Activated T-helper 1 cell treated with Interleukin-2 at 50 U/mL for 16 hours (primary cell): ENCODE results near the gene PCDHGC3.
"Not testable (repeated sequence)": the region's sequence is repeated elsewhere in the genome, so short reads cannot be mapped to it uniquely, and the experiment has no call there.

Experiments used
- DNase-seq: peaks from one replicate; pipeline ENCODE4 v3.0.0-alpha.2; 2020; ENCODE audit warnings: low read depth

Gene PCDHGC3

GRCh38 chr5:141475625-141476131 is at the start of gene PCDHGC3:
Gene PCDHGC3, plus strand, starts transcription at chr5:141475966. Its CDS starts 151 bp downstream, at chr5:141476117.
- DNase-seq, result no peak

- DNase-seq, result no peak
Measured at GRCh38 chr5:141427783-141428426, 47.9 kb upstream of the PCDHGC3 start.

DNA sequence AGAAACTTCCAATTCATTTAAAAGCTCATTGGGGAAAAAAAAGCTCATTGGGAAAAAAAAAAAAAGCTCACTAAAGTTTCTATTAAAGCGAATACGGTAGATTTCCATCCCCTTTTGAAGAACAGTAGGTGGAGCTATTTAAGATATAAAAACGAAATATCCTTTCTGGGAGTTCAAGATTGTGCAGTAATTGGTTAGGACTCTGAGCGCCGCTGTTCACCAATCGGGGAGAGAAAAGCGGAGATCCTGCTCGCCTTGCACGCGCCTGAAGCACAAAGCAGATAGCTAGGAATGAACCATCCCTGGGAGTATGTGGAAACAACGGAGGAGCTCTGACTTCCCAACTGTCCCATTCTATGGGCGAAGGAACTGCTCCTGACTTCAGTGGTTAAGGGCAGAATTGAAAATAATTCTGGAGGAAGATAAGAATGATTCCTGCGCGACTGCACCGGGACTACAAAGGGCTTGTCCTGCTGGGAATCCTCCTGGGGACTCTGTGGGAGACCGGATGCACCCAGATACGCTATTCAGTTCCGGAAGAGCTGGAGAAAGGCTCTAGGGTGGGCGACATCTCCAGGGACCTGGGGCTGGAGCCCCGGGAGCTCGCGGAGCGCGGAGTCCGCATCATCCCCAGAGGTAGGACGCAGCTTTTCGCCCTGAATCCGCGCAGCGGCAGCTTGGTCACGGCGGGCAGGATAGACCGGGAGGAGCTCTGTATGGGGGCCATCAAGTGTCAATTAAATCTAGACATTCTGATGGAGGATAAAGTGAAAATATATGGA is 45.2 kb upstream of the PCDHGC3 start, which contains the start of gene PCDHGA12:
Gene PCDHGA12, plus strand, starts transcription at position 176 of the 782 bp plus-strand sequence. Its CDS starts 253 bp downstream, at position 429.
- DNase-seq, result no peak

- DNase-seq, result no peak
Measured at GRCh38 chr5:141431286-141431685, 44.5 kb upstream of the PCDHGC3 start.

DNA sequence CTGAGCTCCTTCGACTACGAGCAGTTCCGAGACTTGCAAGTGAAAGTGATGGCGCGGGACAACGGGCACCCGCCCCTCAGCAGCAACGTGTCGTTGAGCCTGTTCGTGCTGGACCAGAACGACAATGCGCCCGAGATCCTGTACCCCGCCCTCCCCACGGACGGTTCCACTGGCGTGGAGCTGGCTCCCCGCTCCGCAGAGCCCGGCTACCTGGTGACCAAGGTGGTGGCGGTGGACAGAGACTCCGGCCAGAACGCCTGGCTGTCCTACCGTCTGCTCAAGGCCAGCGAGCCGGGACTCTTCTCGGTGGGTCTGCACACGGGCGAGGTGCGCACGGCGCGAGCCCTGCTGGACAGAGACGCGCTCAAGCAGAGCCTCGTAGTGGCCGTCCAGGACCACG is 43.5 kb upstream of the PCDHGC3 start:
- DNase-seq, result not testable (repeated sequence)

GRCh38 chr5:141432726-141433125 is 43.0 kb upstream of the PCDHGC3 start:
- DNase-seq, result not testable (repeated sequence)

GRCh38 chr5:141434006-141434405 is 41.8 kb upstream of the PCDHGC3 start:
- no peak for DNase-seq

DNA sequence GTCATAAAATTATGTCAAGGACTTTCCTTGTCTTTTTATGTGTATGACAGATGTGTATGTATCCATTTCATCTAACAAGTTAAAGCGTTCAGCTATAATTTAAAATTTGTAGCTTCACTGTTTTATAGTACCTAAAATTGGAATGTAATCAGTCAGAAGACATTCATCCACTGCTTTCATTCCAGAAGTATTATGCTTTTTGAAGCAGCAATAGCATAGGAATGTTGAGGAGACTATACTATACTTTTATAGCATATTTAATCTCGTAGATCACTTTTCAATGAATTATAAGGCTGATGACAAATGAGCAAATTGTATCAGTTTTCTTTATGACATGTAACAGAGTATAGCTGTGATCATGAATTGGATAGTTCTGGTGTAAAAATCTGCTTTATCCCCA is 38.5 kb upstream of the PCDHGC3 start:
- DNase-seq, result no peak

GRCh38 chr5:141439411-141440141 is 36.2 kb upstream of the PCDHGC3 start:
- DNase-seq, result no peak

- DNase-seq, result no peak
Measured at GRCh38 chr5:141440341-141440740, 35.4 kb upstream of the PCDHGC3 start.

DNA sequence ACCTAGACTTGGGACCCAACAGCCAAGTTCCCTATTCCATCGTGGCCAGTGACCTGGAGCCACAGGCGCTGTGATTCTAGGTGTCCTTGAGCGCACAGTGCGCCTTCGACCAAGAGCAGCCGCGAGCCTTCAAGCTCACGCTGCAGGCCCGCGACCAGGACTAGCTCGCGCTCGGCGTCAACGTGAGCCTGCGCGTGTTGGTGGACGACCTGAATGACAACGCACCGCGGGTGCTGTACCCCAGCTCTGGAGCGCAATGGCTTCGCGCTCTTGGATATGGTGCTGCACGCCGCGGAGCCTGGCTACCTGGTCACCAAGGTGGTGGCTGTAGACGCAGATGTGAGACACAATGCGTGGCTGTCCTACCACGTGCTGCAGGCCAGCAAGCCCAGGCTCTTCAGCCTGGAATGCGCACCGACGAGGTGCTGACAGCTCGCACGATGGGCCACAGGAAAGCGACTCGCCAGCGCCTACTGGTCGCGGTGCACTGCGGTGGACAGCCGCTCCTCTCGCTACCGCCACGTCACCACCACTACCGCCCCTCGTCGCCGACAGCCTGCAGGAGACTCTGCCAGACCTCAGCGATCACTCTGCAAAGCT is 34.1 kb upstream of the PCDHGC3 start:
- DNase-seq, result no peak

DNA sequence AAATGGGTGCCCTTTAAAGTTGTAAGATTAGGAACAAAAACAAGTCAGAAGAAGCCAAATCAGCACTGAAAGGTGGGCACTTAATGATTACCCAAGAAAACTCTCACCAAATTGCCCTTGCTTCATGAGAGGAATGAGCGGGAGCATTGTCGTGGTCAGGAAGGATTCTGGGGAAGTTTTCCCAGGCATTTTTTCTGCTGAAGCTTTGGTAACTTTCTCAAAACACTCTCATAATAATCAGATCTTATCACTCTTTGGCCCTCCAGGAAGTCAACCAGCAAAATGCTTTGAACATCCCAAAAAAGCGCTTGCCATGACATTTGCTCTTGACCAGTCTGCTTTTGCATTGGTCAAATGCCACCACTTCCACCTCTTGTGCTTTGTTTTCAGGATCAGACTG is 10.4 kb upstream of the PCDHGC3 start:
- DNase-seq, result no peak

- no peak for DNase-seq
Measured at GRCh38 chr5:141476132-141476911, 556 bp downstream of the PCDHGC3 start.

DNA sequence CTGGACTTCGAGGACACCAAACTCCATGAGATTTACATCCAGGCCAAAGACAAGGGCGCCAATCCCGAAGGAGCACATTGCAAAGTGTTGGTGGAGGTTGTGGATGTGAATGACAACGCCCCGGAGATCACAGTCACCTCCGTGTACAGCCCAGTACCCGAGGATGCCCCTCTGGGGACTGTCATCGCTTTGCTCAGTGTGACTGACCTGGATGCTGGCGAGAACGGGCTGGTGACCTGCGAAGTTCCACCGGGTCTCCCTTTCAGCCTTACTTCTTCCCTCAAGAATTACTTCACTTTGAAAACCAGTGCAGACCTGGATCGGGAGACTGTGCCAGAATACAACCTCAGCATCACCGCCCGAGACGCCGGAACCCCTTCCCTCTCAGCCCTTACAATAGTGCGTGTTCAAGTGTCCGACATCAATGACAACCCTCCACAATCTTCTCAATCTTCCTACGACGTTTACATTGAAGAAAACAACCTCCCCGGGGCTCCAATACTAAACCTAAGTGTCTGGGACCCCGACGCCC is 1.3 kb downstream of the PCDHGC3 start:
- no peak for DNase-seq

GRCh38 chr5:141477815-141478214 is 2.0 kb downstream of the PCDHGC3 start:
- DNase-seq, result no peak

GRCh38 chr5:141478321-141478945 is 2.7 kb downstream of the PCDHGC3 start:
- no peak for DNase-seq

- no peak for DNase-seq
Measured at GRCh38 chr5:141479776-141480175, 4.0 kb downstream of the PCDHGC3 start.

- DNase-seq, result no peak
Measured at GRCh38 chr5:141483902-141484301, 8.1 kb downstream of the PCDHGC3 start.

DNA sequence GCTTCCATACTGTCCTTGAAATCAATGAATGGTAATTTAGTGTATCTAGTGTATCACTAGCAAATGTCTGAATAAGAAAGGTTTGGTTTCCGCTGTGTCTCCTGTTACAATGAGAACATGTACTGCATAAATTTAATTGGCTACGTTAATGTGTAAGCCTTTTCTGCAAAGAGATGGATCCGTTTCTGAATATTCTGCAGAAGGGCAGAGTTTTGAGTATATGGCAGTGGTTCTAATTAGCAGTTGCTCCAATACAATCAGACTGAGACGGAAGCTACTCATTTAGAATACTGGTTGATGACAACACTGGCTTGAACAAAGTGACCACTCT is 8.5 kb downstream of the PCDHGC3 start:
- DNase-seq, result no peak

DNA sequence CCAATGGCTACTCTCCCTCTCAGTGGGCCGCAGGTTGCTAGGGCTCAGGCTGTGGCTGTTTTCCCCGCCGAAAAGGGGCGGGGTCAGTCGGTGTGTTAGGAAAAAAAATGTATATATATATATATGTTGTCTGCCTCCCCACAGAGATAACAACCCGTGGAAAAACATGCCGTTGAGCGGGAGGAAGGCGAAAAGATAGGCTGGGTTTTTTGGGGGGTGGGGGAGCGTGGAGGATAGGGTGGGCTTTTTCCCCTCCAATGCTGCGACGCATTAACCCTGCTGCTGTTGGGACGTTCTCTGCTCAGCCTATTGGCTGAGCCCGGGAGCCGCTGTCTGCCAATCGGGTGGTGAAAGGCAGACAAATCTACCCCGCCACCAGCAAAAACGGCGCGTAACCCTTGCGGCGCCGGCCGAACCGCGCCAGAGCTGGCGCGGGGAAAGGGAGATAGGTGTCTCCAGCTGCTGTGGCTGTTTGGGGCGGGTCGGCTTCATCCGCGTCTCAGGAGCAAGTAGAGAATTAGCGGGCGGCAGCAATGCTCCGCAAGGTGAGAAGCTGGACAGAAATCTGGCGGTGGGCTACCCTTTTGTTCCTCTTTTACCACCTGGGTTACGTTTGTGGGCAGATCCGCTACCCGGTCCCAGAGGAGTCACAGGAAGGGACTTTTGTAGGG is 9.0 kb downstream of the PCDHGC3 start, which contains the start of gene PCDHGC4:
Gene PCDHGC4, plus strand, starts transcription at position 390 of the 671 bp plus-strand sequence. Its CDS starts 144 bp downstream, at position 534.
- no peak for DNase-seq
